Right lobe of liver (tissue), 4 donors: ENCODE data around the gene KRTAP5-1.

Experiments used
- POLR2A ChIP-seq: fragments of 450-650 bp; IDR thresholded peaks from one replicate; pipeline ENCODE4 v1.6.1; 2017; ENCODE audit warnings: antibody characterized with exemption, mild to moderate bottlenecking
- TF ChIP-seq, protein P1 (sequence below), 4 donors: fragments of 200-600 bp in 3 of 4; fragments of 450-650 bp in 1 of 4; IDR thresholded peaks; one replicate each; pipeline versions ENCODE4 v1.5.1 to v1.8.0; 2016 to 2022; ENCODE audit warnings: antibody characterized with exemption in 4 of 4, mild to moderate bottlenecking in 2 of 4
- donor health status: DM: no; HTN: no; CAD: no.
- donor health status: DM: no; HTN: no; CAD: no.
- donor health status: DM: no; HTN: yes; CAD: no.

- TF ChIP-seq, protein P1, sequence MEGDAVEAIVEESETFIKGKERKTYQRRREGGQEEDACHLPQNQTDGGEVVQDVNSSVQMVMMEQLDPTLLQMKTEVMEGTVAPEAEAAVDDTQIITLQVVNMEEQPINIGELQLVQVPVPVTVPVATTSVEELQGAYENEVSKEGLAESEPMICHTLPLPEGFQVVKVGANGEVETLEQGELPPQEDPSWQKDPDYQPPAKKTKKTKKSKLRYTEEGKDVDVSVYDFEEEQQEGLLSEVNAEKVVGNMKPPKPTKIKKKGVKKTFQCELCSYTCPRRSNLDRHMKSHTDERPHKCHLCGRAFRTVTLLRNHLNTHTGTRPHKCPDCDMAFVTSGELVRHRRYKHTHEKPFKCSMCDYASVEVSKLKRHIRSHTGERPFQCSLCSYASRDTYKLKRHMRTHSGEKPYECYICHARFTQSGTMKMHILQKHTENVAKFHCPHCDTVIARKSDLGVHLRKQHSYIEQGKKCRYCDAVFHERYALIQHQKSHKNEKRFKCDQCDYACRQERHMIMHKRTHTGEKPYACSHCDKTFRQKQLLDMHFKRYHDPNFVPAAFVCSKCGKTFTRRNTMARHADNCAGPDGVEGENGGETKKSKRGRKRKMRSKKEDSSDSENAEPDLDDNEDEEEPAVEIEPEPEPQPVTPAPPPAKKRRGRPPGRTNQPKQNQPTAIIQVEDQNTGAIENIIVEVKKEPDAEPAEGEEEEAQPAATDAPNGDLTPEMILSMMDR (IDR thresholded peaks at IDR 0.05) = no peak
- no peak for TF ChIP-seq POLR2A
These were observed 12.4 kb upstream of the KRTAP5-1 start for GRCh38 chr11:1597331-1597993.
